Sigmoid colon (tissue), 7 donors: ENCODE data around the gene TBC1D9B. TPM values are rescaled to one million over a fixed set of nuclear protein-coding genes. Genes with fewer than 3 reads are reported as not detected.

ENCODE experiments used
- DNase-seq: peaks from one replicate; pipeline ENCODE4 v3.0.0-alpha.2; 2019
- H3K27ac ChIP-seq, 4 donors: fragments of 200-600 bp; sonication (generic); one replicate each; pipeline ENCODE4 v1.5.1; 2016 to 2019; ENCODE audit warnings: mild to moderate bottlenecking in 1 of 4
- H3K27me3 ChIP-seq, 3 donors: fragments of 200-600 bp; sonication (generic); one replicate each; pipeline ENCODE4 v1.5.1; 2019; ENCODE audit warnings: mild to moderate bottlenecking in 1 of 3
- H3K36me3 ChIP-seq, 4 donors: fragments of 200-600 bp; sonication (generic); one replicate each; pipeline ENCODE4 v1.5.1; 2016 to 2019
- H3K4me1 ChIP-seq, 4 donors: fragments of 200-600 bp; sonication (generic); one replicate each; pipeline ENCODE4 v1.5.1; 2017 to 2019
- H3K4me3 ChIP-seq, 4 donors: fragments of 200-600 bp; sonication (generic); one replicate each; pipeline ENCODE4 v1.5.1; 2017 to 2019; ENCODE audit warnings: mild to moderate bottlenecking in 2 of 4, moderate library complexity in 1 of 4
- H3K9me3 ChIP-seq, 4 donors: fragments of 200-600 bp in 3 of 4; sonication (generic) in 3 of 4; one replicate each; pipeline versions ENCODE4 v1.5.1 to v1.6.1; 2013 to 2019
- CTCF ChIP-seq, 4 experiments: fragments of 450-650 bp in 3 of 4; fragments of 200-600 bp in 1 of 4; IDR thresholded peaks; one replicate each; pipeline ENCODE4 v1.5.1; 2016 to 2019; ENCODE audit warnings: antibody characterized with exemption in 4 of 4, mild to moderate bottlenecking in 3 of 4, moderate library complexity in 2 of 4
- EP300 ChIP-seq, 4 donors: sonication (generic); formaldehyde crosslinking; IDR thresholded peaks; one replicate each; pipeline ENCODE4 v1.6.1; 2017; ENCODE audit warnings: antibody characterized with exemption in 4 of 4
- POLR2A ChIP-seq, 2 donors: fragments of 450-650 bp; IDR thresholded peaks; one replicate each; pipeline ENCODE4 v1.6.1; 2016; ENCODE audit warnings: antibody characterized with exemption in 2 of 2, mild to moderate bottlenecking in 2 of 2, moderate library complexity in 2 of 2
- POLR2AphosphoS5 ChIP-seq, 4 donors: sonication (generic); formaldehyde crosslinking; IDR thresholded peaks; one replicate each; pipeline ENCODE4 v1.6.1; 2017; ENCODE audit warnings: antibody characterized with exemption in 4 of 4
- WGBS, 2 donors: extraction: QIAGEN DNeasy Blood & Tissue Kit; methylation state at CpG; one replicate each; pipeline ENCODE4 v1.1.7; 2013; 5-methylcytosine and 5-hydroxymethylcytosine counted together
- intact Hi-C: fragments of 100-400 bp; cut with DNase I; formaldehyde crosslinking; loops from one replicate; pipeline ENCODE4 v1.15.1; 2023
- polyA plus RNA-seq, 3 donors: library from polyadenylated mRNA; stranded (reverse); fragments of 200-250 nt; gene quantifications; one replicate each; pipeline ENCODE4 v1.2.3, GENCODE V29; 2013
- total RNA-seq, 4 donors: library from RNA; depleted of rRNA; stranded (reverse); fragments of >200 nt; gene quantifications; one replicate each; pipeline ENCODE4 v1.1.0, GENCODE V29; 2016
- donor health status: healthy with polysubstance abuse.
- donor health status: Bipolar disorder and iron deficiency.
- donor health status: healthy.

TBC1D9B gene
- total and polyA plus RNA-seq, 7 donors = 35.4 to 1,545 (median 291) TPM

- intact Hi-C loops = no loop called here
- H3K9me3 ChIP-seq = no peaks in the 10 kb centered on the region
- no peak for DNase-seq
- TF ChIP-seq POLR2A (IDR thresholded peaks at IDR 0.05) (no peak), EP300 (IDR thresholded peaks at IDR 0.05) (no peak), CTCF (IDR thresholded peaks at IDR 0.05) (no peak), POLR2AphosphoS5 (IDR thresholded peaks at IDR 0.05) (no peak)
- WGBS, 2 donors = 88 to 93% methylated on average over 6 of the region's 6 CpGs
- no peaks in the 10 kb centered on the region for H3K36me3 ChIP-seq
- no peaks in the 10 kb centered on the region for H3K4me1 ChIP-seq
- no peak overlapping the region for H3K4me3 ChIP-seq
- H3K27ac ChIP-seq = no peak overlapping the region
- H3K27me3 ChIP-seq = peaks cover 0 to 4% (median 0%) of the 10 kb centered on the region in 3 donors
Observed at GRCh38 chr5:179916523-179916922, 8.8 kb upstream of the TBC1D9B start.

- Histone ChIP-seq H3K4me3 (no peak overlapping the region), H3K27ac (no peak overlapping the region), H3K27me3 (peaks cover 0 to 4% (median 0%) of the 10 kb centered on the region in 3 donors), H3K36me3 (no peaks in the 10 kb centered on the region), H3K4me1 (no peaks in the 10 kb centered on the region), H3K9me3 (no peaks in the 10 kb centered on the region)
- intact Hi-C loops = no loop called here
- TF ChIP-seq CTCF (IDR thresholded peaks at IDR 0.05) = no peak
- no peak for TF ChIP-seq EP300 (IDR thresholded peaks at IDR 0.05)
- TF ChIP-seq POLR2AphosphoS5 (IDR thresholded peaks at IDR 0.05) = no peak
- TF ChIP-seq POLR2A (IDR thresholded peaks at IDR 0.05) = no peak
- no peak for DNase-seq
- WGBS, 2 donors = 93% methylated on average over 10 of the region's 10 CpGs
Observed at GRCh38 chr5:179915406-179915935, 7.8 kb upstream of the TBC1D9B start.

- Histone ChIP-seq H3K27me3 (peaks cover 0 to 4% (median 0%) of the 10 kb centered on the region in 3 donors), H3K36me3 (no peaks in the 10 kb centered on the region), H3K27ac (no peak overlapping the region), H3K9me3 (no peaks in the 10 kb centered on the region), H3K4me1 (no peaks in the 10 kb centered on the region), H3K4me3 (no peak overlapping the region)
- intact Hi-C loops = no loop called here
- no peak for DNase-seq
- 29 to 61% methylated on average over 8 of the region's 8 CpGs for WGBS, 2 donors
- TF ChIP-seq CTCF (IDR thresholded peaks at IDR 0.05) (no peak), EP300 (IDR thresholded peaks at IDR 0.05) (no peak), POLR2AphosphoS5 (IDR thresholded peaks at IDR 0.05) (no peak), POLR2A (IDR thresholded peaks at IDR 0.05) (no peak)
Observed at GRCh38 chr5:179914032-179914755, 6.5 kb upstream of the TBC1D9B start.

DNA sequence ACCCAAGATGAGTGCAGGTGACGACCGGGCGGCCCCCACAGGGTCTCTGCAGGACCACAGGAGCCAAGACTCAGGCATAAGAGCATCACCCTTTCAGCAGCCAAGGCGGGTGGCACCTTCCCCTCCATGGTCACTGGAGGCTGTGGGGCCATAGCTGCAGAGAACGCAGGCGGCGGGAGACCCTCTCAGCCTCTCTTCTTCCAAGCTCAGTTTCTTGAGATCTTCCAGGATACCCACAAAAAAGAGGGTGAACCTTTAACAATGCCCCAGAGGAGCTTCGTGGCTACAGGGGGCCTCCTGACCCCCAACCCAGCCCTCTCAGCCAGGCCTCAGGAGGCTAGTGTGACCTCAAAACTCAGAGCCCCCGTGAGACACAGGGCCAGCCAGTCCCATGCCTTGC lies 5.8 kb upstream of the TBC1D9B start:
- peaks cover 0 to 4% (median 0%) of the 10 kb centered on the region in 3 donors for H3K27me3 ChIP-seq
- TF ChIP-seq EP300 (IDR thresholded peaks at IDR 0.05) = no peak
- TF ChIP-seq POLR2A (IDR thresholded peaks at IDR 0.05) = no peak
- no peak for TF ChIP-seq CTCF (IDR thresholded peaks at IDR 0.05)
- TF ChIP-seq POLR2AphosphoS5 (IDR thresholded peaks at IDR 0.05) = no peak
- peaks cover 0 to 3% (median 2%) of the 10 kb centered on the region in 4 donors for H3K4me1 ChIP-seq
- 89 to 95% methylated on average over 9 of the region's 9 CpGs for WGBS, 2 donors
- H3K4me3 ChIP-seq = no peak overlapping the region
- intact Hi-C loops = no loop called here
- no peak overlapping the region for H3K27ac ChIP-seq
- DNase-seq = no peak
- no peaks in the 10 kb centered on the region for H3K36me3 ChIP-seq
- H3K9me3 ChIP-seq = no peaks in the 10 kb centered on the region
